ENCODE data around the gene IL15.

IL15 gene

GRCh38 chr4:141657550-141658250 lies 21.3 kb downstream of the IL15 start:
- no peak overlapping the region for H3K4me3 ChIP-seq (ENCODE audit: low read length)
- H3K9me3 ChIP-seq (ENCODE audit: control insufficient read depth, insufficient read depth, low read length): no peaks in the 10 kb centered on the region
- no peaks in the 10 kb centered on the region for H3K9me2 ChIP-seq (replicated peaks; ENCODE audit: control insufficient read depth, low read length)
- no peaks in the 10 kb centered on the region for H3K36me3 ChIP-seq (ENCODE audit: control insufficient read depth, low read length)
- H3F3A ChIP-seq (ENCODE audit: control insufficient read depth, insufficient read depth): no peaks in the 10 kb centered on the region
- H4K20me1 ChIP-seq (ENCODE audit: control insufficient read depth, insufficient read depth, low read depth, low read length): no peaks in the 10 kb centered on the region
- H3K79me2 ChIP-seq (ENCODE audit: control insufficient read depth, low read length): no peaks in the 10 kb centered on the region
- no peaks in the 10 kb centered on the region for H3K27me3 ChIP-seq (ENCODE audit: control insufficient read depth, low read length)
- TF ChIP-seq CTCF (IDR thresholded peaks at IDR 0.05; ENCODE audit: low read depth, low read length, poor library complexity, severe bottlenecking): no peak
- no peak for TF ChIP-seq EZH2phosphoT487 (IDR thresholded peaks at IDR 0.05; ENCODE audit: borderline replicate concordance, low read length)
- H3K4me1 ChIP-seq (ENCODE audit: control insufficient read depth, low read length): no peaks in the 10 kb centered on the region
- no peak overlapping the region for H3K4me2 ChIP-seq (ENCODE audit: low read length)
- no peak overlapping the region for H3K27ac ChIP-seq (ENCODE audit: low read depth, low read length)

- no peaks in the 10 kb centered on the region for H3K4me1 ChIP-seq (ENCODE audit: control insufficient read depth, low read length)
- H3K9me3 ChIP-seq (ENCODE audit: control insufficient read depth, insufficient read depth, low read length): no peaks in the 10 kb centered on the region
- no peak for TF ChIP-seq EZH2phosphoT487 (IDR thresholded peaks at IDR 0.05; ENCODE audit: borderline replicate concordance, low read length)
- TF ChIP-seq CTCF (IDR thresholded peaks at IDR 0.05; ENCODE audit: low read depth, low read length, poor library complexity, severe bottlenecking): no peak
- no peaks in the 10 kb centered on the region for H3K27me3 ChIP-seq (ENCODE audit: control insufficient read depth, low read length)
- no peak overlapping the region for H3K27ac ChIP-seq (ENCODE audit: low read depth, low read length)
- no peaks in the 10 kb centered on the region for H4K20me1 ChIP-seq (ENCODE audit: control insufficient read depth, insufficient read depth, low read depth, low read length)
- no peak overlapping the region for H3K4me2 ChIP-seq (ENCODE audit: low read length)
- no peaks in the 10 kb centered on the region for H3K36me3 ChIP-seq (ENCODE audit: control insufficient read depth, low read length)
- no peak overlapping the region for H3K4me3 ChIP-seq (ENCODE audit: low read length)
- no peaks in the 10 kb centered on the region for H3K9me2 ChIP-seq (replicated peaks; ENCODE audit: control insufficient read depth, low read length)
- H3K79me2 ChIP-seq (ENCODE audit: control insufficient read depth, low read length): no peaks in the 10 kb centered on the region
- no peaks in the 10 kb centered on the region for H3F3A ChIP-seq (ENCODE audit: control insufficient read depth, insufficient read depth)
Observed at GRCh38 chr4:141658309-141658708, 21.9 kb downstream of the IL15 start.

- no peaks in the 10 kb centered on the region for H3K4me1 ChIP-seq (ENCODE audit: control insufficient read depth, low read length)
- H3K36me3 ChIP-seq (ENCODE audit: control insufficient read depth, low read length): no peaks in the 10 kb centered on the region
- no peaks in the 10 kb centered on the region for H3K9me2 ChIP-seq (replicated peaks; ENCODE audit: control insufficient read depth, low read length)
- H3K27ac ChIP-seq (ENCODE audit: low read depth, low read length): no peak overlapping the region
- TF ChIP-seq EZH2phosphoT487 (IDR thresholded peaks at IDR 0.05; ENCODE audit: borderline replicate concordance, low read length) (no peak), CTCF (IDR thresholded peaks at IDR 0.05; ENCODE audit: low read depth, low read length, poor library complexity, severe bottlenecking) (no peak)
- no peak overlapping the region for H3K4me3 ChIP-seq (ENCODE audit: low read length)
- H4K20me1 ChIP-seq (ENCODE audit: control insufficient read depth, insufficient read depth, low read depth, low read length): no peaks in the 10 kb centered on the region
- H3K4me2 ChIP-seq (ENCODE audit: low read length): no peak overlapping the region
- no peaks in the 10 kb centered on the region for H3K27me3 ChIP-seq (ENCODE audit: control insufficient read depth, low read length)
- H3K79me2 ChIP-seq (ENCODE audit: control insufficient read depth, low read length): no peaks in the 10 kb centered on the region
- H3F3A ChIP-seq (ENCODE audit: control insufficient read depth, insufficient read depth): no peaks in the 10 kb centered on the region
- no peaks in the 10 kb centered on the region for H3K9me3 ChIP-seq (ENCODE audit: control insufficient read depth, insufficient read depth, low read length)
Observed at GRCh38 chr4:141659539-141659938, 23.2 kb downstream of the IL15 start.

All from DOHH2 (cell line).